NB4 (cell line): ENCODE measurements around the gene YLPM1.

Experiments used
- MYC ChIP-seq: IDR thresholded peaks from 2 replicates; pipeline ENCODE4 v1.6.1; 2011; ENCODE audit warnings: low read depth, low read length
- POLR2A ChIP-seq: IDR thresholded peaks from 2 replicates; pipeline ENCODE4 v1.6.1; 2011; ENCODE audit warnings: mild to moderate bottlenecking; ENCODE audit not compliant: insufficient read length; ENCODE audit errors: extremely low read depth
- TF ChIP-seq, protein P1 (sequence below): IDR thresholded peaks from one replicate; pipeline ENCODE4 v1.5.1; 2012; ENCODE audit warnings: low read depth, low read length
- TF ChIP-seq, protein P2 (sequence below): IDR thresholded peaks from 2 replicates; pipeline ENCODE4 v1.6.1; 2011; ENCODE audit warnings: low read depth, low read length

DNA sequence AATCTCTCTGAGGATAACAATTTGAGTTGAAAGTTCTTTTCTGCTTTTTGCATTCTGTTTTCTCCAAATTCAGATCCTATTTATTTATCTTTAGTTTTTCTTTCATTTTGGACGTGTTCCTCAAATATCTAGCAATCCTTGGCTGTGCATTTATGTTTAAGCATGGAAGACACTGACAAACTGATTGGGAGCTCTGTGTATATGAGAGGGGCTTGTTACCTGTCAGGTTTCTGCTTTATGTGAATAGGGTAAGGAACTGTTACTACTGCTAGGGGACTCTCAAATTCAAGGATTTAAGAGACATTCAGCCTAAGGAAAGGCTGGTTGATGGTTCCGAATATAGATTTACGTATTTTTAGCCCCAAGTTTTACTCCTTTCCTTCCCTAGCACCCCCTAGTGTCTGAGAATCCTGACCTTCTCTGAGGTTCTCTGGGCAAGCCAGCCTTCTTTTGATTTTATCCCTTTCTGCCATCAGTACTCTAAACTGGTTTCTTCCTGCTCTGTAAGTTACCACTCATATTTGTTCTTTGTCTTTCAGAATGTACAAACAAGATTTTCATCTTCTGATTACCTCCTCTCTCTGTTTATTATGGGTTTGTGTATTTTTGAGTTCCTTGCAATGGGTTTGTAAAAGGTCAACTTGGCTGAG lies 30.5 kb downstream of the YLPM1 start:
- no peak for TF ChIP-seq POLR2A
- TF ChIP-seq, protein P1, sequence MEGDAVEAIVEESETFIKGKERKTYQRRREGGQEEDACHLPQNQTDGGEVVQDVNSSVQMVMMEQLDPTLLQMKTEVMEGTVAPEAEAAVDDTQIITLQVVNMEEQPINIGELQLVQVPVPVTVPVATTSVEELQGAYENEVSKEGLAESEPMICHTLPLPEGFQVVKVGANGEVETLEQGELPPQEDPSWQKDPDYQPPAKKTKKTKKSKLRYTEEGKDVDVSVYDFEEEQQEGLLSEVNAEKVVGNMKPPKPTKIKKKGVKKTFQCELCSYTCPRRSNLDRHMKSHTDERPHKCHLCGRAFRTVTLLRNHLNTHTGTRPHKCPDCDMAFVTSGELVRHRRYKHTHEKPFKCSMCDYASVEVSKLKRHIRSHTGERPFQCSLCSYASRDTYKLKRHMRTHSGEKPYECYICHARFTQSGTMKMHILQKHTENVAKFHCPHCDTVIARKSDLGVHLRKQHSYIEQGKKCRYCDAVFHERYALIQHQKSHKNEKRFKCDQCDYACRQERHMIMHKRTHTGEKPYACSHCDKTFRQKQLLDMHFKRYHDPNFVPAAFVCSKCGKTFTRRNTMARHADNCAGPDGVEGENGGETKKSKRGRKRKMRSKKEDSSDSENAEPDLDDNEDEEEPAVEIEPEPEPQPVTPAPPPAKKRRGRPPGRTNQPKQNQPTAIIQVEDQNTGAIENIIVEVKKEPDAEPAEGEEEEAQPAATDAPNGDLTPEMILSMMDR: peak; percentile 20
- no peak for TF ChIP-seq MYC
- TF ChIP-seq, protein P2, sequence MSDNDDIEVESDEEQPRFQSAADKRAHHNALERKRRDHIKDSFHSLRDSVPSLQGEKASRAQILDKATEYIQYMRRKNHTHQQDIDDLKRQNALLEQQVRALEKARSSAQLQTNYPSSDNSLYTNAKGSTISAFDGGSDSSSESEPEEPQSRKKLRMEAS: no peak
